Superior temporal gyrus (tissue), 1 donor: ENCODE results near the gene IRF8.

Experiments used
- DNase-seq: peaks from one replicate; pipeline ENCODE4 v3.0.0-alpha.2; 2016; ENCODE audit errors: extremely low spot score

Gene IRF8

DNA sequence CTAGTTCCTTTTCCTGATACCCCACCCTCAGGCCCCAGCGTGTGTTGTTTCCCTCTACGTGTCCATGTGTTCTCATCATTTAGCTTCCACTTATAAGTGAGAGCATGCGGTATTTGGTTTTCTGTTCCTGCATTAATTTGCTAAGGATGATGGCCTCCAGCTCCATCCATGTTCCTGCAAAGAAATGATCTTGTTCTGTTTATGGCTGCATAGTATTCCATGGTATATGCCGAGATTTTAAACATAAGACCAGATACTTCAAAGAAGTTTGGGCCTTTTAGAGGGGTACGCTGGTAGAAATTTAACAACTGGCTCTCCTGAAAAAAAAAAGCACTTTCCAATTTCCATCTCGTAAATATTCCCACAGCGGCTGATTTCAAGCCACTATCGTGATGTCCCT lies 59.8 kb downstream of the IRF8 start:
- no peak for DNase-seq

DNA sequence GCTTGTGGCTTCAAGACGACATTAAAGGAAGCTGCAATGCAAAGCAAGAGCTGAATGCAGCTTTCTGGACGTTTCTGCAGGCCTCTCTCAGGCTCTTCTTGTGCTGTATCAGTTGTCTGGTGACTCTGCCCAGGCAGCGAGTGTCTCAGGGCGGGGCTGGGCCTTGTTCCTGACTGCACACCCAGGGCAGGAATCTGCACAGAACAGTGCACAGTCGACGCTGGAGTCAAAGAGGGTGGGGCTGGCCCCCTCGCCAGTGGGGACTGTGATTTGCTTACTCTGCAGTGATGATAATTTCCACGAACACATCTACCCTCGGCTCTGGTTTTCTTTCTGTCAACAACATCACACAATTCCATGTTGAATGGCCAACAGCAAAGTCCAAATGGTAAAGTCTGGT lies 60.7 kb downstream of the IRF8 start:
- DNase-seq, result no peak

DNA sequence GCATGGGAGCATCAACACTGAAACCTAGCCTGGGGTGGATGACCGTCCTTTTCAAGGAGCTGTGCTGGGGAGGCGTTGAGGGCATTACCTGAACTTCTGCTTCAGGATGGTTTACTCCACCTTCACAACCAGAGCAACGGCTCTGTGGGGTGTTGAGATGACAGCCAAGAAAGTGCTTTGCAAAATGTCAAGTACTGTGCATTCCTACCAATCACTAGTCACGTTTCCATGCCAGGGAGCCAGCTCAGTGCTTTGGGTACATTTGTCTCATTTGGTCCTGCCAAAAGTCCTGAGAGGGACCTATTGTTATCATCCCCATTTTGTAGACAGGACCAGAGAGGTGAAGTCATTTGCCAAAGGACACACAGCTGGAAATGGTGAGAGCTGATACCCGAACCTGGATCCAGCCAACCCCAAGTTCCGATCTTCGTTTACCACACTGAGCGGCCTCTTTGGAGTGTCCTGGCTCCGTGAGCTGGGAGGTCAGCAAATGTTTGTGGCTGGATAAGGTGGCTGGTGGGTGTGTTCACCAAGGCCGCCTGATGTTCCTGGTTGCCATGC lies 61.6 kb downstream of the IRF8 start:
- DNase-seq, result no peak

DNA sequence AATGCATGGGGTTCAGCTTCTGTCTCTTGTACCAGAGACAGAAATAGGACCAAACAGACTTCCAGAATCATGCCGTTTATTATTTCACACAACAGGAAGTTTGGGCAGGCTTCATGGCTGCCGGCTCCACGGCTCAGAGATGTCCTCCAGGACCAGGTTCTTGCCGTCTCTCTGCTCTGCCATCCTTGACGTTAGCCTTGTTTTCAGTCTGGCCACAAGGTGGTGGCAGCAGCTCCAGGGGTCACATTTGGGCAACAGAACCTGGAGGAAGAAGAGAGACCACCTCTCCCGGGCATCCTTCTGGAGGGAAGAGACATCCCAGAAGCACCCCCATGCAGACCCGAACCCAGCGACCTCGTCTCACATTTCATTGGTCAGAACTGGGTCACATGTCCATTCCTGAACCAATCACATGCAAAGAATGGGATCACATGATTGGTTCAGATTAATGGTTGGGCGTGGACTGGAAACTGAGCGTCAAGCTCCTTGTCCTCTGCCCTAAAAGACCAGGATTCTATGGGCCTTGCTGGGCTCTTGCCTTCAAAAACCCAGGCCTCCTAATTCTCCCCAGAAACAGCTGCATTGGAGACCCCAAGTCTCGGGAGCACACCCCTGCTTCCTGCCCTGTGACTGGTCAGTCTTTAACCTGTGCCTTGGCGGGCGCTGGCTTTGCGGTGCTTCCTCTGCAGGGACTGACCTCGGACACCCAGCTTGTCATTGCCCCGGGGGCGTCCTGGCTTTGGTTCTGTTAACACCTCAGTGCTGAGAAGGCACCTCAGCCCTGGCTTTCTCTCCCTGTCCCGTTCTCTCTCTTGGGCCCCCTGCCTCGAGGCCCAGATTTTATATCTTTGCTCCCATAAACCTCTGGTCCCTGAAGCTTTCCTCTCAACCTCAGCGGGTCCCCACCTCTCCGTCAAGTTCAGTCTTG lies 63.3 kb downstream of the IRF8 start:
- no peak for DNase-seq

DNA sequence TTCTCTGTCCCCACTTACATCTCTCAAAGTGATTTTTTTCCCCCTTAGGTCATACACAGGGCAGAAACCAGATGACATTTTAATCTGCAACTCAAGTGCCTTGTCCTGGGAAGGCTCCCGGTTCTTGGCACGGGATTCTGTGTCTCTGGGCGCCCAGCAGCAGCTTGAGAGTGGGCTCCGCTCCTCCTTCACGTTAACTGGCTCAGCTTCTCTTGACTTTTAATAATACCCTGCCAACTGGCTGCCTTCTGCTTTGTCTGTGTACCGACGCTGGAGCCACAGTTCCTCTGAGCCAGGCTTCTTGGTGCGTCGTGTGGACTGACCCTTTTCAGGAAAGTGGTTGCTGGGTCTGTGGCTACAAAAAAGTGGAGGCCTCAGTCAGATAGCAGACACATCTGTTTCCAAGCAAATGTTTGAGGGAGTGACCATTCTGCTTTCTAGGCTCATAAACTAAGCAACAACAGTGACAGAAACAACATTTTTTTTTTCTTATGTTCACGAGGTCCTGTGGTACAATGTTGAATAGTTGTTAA lies 64.9 kb downstream of the IRF8 start:
- DNase-seq, result no peak

DNA sequence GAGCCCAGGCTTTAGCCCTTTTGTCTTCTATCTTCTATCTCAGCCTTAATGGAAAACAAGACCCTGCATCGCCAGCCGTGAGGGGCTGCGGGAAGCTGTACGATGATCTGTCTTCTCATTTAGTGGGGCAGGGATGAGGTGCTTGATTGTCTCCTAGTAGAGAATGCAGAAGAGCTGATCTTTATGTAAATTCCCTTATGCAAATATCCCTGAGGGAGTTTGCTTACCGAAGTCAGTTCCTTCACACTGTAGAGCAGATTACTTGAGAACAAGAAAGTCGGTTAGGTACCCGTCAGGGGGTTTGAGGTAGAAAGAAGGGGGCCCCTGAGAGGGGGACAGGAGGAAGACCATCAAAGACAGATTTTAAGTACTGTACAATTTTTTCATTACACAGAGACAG lies 66.2 kb downstream of the IRF8 start:
- no peak for DNase-seq

DNA sequence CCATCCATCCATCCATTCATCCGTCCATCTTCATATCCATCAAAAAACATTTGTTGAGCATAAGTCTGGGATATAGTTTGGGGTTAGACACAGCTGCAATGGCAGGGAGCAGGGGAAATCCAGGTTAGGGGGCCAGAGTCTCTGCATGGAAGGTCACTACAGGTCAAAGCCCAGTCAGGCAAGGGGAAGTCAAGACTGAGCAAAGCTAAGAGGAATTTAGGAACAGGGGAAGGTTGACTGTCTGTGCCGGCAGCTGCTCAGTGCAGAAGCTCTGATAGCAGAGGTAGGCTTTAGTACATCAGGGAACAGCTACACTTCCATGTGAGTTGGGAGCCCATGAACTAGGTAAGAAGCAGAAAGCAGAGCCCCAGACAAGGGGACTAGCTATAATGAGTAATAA lies 68.1 kb downstream of the IRF8 start:
- no peak for DNase-seq

DNA sequence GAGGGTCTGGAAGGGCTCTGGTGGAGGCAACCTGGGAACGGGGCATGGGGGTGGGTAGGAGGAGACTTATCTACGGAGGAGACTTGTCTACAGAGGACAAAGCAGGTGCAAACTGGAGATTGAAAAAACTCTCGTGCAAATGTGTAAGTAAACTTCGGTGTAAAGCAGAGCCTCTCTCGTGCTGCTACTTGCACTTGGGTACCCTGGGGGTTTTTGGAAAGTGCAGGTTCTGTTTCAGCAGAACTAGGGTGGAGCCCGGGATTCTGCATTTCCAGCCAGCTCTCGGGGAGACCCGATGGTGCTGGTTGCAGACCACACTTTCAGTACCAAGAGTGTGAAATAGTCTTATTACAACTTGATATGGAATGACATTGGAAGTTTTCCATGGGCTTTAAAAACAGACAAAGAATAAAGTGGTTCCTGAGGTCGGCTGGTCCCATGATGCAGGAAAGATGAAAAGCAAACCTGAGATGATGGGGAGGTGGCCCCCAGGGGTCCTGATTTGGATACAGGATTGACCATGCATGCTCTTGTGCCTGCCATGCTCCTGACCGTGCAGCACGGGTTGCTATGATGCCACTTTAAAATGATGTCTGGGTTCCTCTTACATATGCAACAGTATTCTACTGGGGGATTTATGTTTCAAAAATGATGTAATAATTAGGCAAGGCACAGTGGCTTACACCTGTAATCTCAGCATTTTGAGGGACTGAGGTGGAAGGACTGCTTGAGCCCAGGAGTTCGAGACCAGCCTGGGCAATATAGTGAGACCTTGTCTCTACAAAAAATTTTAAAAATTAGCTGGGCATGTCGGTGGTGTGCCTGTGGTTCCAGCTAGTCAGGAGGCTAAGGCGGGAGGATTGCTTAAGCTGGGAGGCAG lies 69.3 kb downstream of the IRF8 start:
- no peak for DNase-seq

DNA sequence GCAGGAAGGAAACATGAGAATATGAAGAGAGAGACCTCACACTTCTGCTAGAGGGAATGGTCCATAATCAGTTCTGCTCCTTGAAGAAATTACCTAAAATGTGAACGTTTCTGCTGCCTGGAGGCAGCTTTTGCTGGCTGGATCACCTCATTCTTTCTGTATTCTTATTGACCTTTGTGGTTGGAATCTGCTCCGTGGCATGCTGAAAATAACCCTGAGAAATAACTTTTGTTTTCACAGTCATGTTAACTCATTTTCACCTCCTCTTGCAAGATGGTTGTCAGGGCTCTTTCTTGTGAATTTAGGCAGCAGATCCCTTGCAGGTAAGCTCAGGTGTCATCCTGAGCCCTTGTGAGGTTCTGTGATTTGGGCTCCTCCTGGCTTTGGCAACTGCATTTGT lies 70.2 kb downstream of the IRF8 start:
- DNase-seq, result no peak

DNA sequence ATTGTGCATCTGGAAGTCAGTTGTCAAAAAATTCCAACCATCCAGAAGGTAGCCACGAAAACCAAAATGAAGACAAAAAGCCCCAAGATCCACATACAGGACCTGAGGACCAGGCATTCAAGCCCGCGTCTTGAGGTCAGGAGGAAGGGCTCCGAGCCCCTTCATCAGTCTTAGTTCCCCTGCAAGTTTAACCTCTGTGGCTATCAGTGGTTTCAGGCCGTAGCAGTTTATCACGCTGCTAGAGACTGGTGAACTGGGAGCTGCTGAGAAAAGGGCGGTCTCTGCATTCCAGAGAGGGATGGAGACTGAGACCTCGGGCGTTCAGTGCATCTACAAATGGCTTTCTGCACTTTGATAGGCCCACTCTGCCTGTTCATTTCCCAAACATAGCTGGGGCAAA lies 70.6 kb downstream of the IRF8 start:
- no peak for DNase-seq

DNA sequence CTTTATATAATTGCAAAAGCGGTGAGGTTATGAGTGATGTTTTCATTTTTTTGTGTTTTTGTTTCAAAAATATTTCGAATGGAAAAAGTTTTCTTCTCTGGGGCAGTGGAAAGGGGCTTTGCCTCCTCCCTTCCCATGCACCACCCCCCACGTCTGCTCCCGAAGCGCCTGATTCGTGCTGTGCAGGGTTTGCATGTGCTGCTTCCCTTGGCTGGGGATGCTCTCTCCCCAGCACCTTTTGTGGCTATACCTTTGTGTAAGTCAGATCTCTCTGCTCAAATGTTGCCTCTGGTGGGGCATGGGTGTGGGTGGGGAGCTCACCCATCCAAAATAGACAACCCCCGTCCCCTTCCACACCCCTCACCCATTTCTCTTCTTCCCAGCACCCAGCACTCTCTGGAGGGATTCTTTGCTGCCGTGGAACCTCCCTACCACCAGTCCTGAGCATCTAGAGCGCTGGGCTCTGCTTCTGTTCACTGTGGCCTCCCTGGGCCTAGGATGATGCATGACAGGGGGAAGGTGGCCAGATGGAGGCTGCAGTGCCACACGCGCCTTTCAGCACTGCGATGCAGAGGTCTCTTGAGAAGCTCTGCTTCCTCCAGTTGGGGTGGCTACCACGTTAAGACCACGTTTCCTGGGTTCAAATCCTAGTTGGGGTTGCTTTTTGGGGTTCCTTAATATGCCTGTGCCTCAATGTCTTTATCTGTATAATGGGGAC lies 71.2 kb downstream of the IRF8 start:
- DNase-seq, result no peak

DNA sequence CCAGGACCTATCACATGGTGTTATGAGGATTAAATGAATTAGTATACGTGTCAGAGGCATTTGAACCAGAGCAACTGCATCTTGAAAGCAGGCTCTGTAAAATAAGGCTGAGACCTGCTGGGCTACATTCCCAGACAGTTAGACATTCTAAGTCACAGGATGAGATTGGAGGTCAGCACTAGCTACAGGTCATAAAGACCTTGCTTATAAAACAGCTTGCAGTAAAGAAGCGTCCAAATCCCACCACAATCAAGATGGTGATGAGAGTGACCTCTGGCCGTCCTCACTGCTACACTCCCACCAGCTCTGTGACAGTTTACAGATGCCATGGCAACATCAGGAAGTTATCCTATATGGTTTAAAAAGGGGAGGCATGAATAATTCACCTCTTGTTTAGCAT lies 71.8 kb downstream of the IRF8 start:
- DNase-seq, result no peak
